CD14-positive monocyte (primary cell): ENCODE data around the gene CLK2. TPM values are rescaled to one million over a fixed set of nuclear protein-coding genes. Genes with fewer than 3 reads are reported as not detected.

ENCODE experiments used
- polyA plus RNA-seq, 3 donors: library from polyadenylated mRNA; depleted of rRNA in 1 of 3; unstranded in 2 of 3; stranded (reverse) in 1 of 3; fragments of 300-500 nt in 2 of 3; fragments of >200 nt in 1 of 3; fragmentation: Illumina TruSeq in 2 of 3; gene quantifications; 1 replicate in 2 of 3; 2 replicates in 1 of 3; pipeline ENCODE4 v1.2.3, GENCODE V29; 2012 to 2021

The CLK2 gene
- polyA plus RNA-seq, 3 donors = 7.3 to 143 (median 9.6) TPM

Other genes starting within 250 kb of the CLK2 start
- 1 to 10 TPM in 1 of 3 donors, not detected in 2; 2.6 TPM for gene DCST2, start 239.7 kb downstream of the CLK2 start, polyA plus RNA-seq
- gene DCST1, start 239.7 kb downstream of the CLK2 start, polyA plus RNA-seq = under 1 TPM in 1 of 3 donors, not detected in 2; 0.05 TPM
- gene ADAM15, start 222.2 kb downstream of the CLK2 start, polyA plus RNA-seq = 100 to 1,000 TPM in 1 of 3 donors, 10 to 100 TPM in 2; 44.5 to 202 (median 74.3) TPM
- gene EFNA4, start 209.8 kb downstream of the CLK2 start, polyA plus RNA-seq = 1 to 10 TPM; 2.3 to 8.0 (median 4.1) TPM
- gene EFNA3, start 194.7 kb downstream of the CLK2 start, polyA plus RNA-seq = 1 to 10 TPM in 1 of 3 donors, under 1 TPM in 2; 0.45 to 1.7 (median 0.92) TPM
- gene EFNA1, start 145.6 kb downstream of the CLK2 start, polyA plus RNA-seq = 1 to 10 TPM in 1 of 3 donors, not detected in 2; 1.2 TPM
- 10 to 100 TPM; 40.0 to 50.8 (median 49.4) TPM for gene SLC50A1, start 137.7 kb downstream of the CLK2 start, polyA plus RNA-seq
- 100 to 1,000 TPM in 2 of 3 donors, 10 to 100 TPM in 1; 99.9 to 141 (median 105) TPM for gene DPM3, start 133.0 kb downstream of the CLK2 start, polyA plus RNA-seq
- 100 to 1,000 TPM; 157 to 256 (median 247) TPM for gene KRTCAP2, start 100.2 kb downstream of the CLK2 start, polyA plus RNA-seq
- under 1 TPM in 1 of 3 donors, not detected in 2; 0.13 TPM for gene TRIM46, start 99.7 kb downstream of the CLK2 start, polyA plus RNA-seq
- 10 to 100 TPM in 1 of 3 donors, 1 to 10 TPM in 2; 3.2 to 50.7 (median 5.3) TPM for gene THBS3, start 65.6 kb downstream of the CLK2 start, polyA plus RNA-seq
- gene MTX1, start 64.8 kb downstream of the CLK2 start, polyA plus RNA-seq = 100 to 1,000 TPM in 1 of 3 donors, 10 to 100 TPM in 2; 79.7 to 101 (median 86.0) TPM
- gene ENTREP3, start 18.0 kb downstream of the CLK2 start, polyA plus RNA-seq = 1 to 10 TPM in 2 of 3 donors, under 1 TPM in 1; 0.87 to 7.5 (median 1.9) TPM
- 10 to 100 TPM; 54.9 to 69.8 (median 64.9) TPM for gene SCAMP3, start 11.1 kb downstream of the CLK2 start, polyA plus RNA-seq
- 1 to 10 TPM in 1 of 3 donors, under 1 TPM in 1, not detected in 1; 0.15 to 2.3 TPM for gene HCN3, start 4.0 kb upstream of the CLK2 start, polyA plus RNA-seq
- under 1 TPM in 1 of 3 donors, not detected in 2; 0.05 TPM for gene PKLR, start 27.9 kb upstream of the CLK2 start, polyA plus RNA-seq
- 100 to 1,000 TPM in 2 of 3 donors, 10 to 100 TPM in 1; 92.5 to 123 (median 117) TPM for gene FDPS, start 35.4 kb upstream of the CLK2 start, polyA plus RNA-seq
- gene RUSC1, start 47.4 kb upstream of the CLK2 start, polyA plus RNA-seq = 10 to 100 TPM; 12.7 to 23.4 (median 13.5) TPM